GM19468 (cell line): Measurements from ENCODE around the gene ZFAND3.
"Not testable (repeated sequence)": the region's sequence is repeated elsewhere in the genome, so short reads cannot be mapped to it uniquely, and the experiment has no call there.

ENCODE experiments used
- ATAC-seq: cut with Tn5 transposase; IDR thresholded peaks from one replicate; pipeline ENCODE4 v1.9.1; 2021; ENCODE audit warnings: mild to moderate bottlenecking, moderate library complexity, moderate number of reproducible peaks; ENCODE audit not compliant: unreplicated experiment; ENCODE audit errors: extremely low read depth

The ZFAND3 gene

DNA sequence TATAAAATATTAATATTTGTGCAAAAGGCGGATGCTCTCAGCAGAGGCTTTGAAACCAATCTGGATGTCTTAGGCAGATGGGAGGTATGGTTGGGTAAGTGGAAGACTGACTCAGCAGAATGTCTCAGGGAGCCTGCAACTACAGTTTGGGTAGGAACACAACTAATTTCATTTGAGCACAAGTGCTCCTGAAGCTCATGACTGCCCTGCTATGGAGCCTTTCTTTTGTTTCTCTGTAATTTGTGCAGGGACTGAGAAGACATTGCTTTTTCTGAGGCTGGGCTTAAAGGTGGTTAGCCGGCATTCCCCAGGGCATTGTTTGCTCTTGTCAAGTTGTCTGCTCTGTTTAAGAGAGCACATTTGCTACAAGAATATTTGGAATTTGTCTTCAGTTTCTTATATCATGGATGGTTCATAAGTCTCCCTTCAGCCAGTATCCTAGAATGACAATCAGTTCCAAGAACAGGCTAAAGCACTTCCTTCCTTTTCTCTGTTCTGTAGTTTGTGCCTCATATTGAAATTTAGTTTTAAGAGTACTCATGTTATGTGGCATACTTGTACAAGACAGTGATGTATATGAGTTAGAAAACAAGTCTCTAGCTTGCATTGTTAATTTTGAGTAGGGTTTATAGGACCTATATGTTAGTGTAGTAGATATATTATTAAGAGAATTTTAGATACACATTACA lies 208.3 kb downstream of the ZFAND3 start:
- ATAC-seq: no peak

DNA sequence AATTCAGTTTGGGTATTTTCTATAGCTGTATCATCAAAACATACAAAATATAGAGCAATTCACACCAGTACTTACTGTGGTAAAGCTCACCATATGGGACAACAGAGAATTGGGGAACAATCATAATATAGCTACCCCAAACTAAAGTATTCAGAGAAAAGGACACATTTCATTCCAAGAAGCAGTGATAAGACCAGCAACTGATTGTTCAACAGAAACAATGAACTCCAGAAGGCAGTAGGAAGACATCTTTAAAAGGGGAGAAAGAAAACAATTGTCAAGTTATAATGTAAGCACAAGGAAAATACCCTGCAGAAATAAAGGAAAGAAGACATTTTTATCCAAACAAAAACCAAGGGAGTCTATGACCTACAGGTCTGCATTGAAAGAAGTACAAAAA lies 210.9 kb downstream of the ZFAND3 start:
- no peak for ATAC-seq

DNA sequence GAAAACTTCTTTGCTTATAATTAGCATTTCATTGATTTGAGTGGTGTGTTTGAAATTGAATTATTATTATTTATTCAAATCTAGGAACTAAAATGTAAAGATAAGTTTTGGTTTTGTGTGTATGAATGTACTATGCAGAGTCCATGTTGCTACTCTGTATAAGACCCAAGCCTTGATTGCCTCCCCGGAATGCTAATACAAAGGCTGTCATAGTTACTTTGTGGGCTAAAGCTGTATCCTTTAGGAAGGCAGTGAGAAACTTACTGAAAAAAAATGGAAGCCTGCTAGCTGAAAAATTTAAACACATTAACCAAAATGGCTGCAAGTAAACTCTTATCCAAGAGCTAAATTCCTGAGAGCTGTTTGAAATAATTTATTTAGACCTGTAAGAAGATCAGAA lies 213.3 kb downstream of the ZFAND3 start:
- ATAC-seq: no peak

DNA sequence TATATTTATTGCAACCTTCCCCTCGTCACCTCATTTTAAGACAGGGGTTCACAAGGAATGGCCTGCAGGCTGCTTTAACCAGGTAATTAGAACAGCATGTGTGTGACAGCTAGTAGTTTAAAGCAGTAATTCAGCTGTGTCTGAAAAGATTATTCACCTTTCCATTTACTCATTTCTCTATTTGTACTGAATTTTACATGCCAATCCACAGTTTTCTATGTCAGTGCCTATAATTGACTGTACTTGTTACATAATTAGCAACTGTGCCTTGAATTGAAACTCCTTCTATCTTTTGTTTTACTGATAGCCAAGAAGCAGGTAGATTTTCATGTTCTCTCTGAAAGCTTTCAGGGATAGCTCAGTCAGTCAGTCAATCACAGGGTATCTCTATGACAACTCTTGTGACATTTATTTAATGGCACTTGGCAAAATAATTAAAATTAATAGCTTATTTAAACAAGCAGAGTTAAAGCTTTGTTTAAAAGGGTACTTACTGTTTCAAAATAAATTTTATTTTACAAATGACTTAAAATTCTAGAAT lies 214.0 kb downstream of the ZFAND3 start:
- no peak for ATAC-seq

DNA sequence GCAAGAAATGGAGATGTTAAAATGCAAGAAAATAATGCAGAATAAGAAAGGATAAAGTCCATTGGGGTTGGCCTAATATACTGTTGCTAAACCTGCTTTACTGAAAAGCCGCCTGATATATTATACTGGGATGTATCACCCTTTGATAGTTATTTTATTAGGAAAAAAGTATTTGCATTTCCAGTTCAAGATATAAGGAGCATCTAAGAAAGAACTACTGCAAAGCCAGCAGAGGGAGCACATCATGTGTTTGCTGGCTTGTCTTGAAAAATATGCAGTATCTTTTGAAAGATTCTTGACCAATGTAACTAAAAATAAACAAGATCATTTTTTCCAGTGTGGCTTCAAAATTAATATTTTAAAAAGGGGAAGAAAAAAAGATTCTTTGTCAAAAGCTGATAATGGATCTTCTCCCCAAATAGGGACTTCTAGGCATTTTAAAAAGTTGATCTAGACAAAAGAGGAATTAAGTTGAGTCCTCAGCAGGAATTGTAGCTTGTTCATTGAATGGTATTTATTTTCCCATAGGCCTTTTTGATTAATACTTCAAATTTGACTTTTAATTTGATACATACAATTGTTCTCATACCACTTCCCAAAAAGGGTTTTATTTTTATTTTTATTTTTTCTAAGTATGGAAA lies 214.9 kb downstream of the ZFAND3 start:
- no peak for ATAC-seq

DNA sequence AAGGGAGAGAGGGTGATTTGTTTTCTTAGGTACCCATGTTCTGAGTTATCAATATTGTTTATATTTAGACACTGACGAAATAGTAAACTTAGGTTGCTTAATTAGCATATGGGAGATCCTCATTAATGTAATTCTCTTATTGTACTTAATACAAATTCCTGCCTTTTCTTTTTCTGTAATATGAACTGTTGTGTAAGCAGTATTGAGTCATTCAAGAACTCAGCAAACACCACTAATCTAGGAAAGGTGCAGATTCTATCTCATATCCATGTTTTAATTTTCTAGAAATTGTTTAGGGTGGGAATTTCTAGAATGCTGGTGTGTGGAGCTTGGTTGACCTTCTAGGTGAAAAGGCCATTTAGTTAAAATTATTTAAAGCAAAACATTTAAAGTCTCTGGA lies 216.0 kb downstream of the ZFAND3 start:
- ATAC-seq: no peak

DNA sequence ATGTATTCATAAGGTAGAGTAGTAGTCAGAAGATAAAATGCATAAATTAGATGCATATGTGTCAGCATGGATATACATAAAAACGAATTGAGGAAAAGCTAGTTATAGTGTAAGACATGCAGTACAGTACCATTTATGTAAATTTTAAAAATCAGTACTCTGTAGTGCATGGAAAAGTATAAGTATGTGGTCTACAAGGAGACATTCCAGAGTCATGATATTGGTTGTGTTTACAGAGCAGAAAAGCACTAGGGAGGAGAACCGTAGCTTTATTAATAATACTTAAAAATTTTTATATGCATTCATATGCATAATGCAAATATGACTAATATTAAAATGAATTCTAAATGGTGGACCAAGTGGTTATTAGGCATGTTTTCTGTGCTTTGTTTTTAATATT lies 220.0 kb downstream of the ZFAND3 start:
- no peak for ATAC-seq

DNA sequence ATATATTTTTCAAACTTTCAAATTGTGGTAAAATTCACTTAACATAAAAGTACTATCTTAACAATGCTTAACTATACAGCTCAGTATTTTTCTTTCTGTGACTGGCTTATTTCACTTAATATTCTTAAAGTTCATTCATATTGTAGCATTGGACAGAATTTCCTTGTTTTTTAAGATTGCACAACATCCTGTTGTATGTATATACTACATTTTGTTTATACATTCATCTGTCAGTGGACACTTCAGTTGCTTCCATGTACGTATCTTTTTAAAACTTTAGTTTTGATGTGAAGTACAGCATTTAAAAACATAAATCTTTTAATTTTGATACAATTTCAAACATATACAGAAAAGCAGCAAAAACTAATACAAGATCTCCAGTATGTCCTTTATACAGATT lies 220.7 kb downstream of the ZFAND3 start:
- ATAC-seq: no peak

DNA sequence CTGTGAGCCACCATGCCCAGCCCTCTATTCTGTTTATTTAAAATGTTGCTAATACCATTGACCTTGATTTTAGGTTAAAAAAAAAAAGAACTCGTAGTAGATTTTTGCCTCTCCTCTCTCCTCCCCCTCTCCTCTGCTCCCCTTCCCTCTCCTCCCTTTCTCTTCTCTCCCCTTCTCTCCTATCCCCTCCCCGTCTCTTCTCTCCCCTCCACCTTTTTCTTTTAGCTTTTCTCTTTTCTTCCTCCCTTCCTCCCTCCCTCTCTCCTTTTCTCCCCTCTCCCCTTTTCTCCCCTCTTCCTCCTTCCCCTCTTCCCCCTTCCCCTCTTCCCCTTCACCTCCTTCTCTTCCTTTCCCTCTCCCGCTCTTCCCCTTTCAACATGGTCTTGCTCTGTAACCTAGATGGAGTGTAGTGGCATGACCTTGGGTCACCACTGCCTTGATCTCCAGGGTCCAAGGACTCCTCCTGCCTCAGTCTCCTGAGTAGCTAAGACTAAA lies 223.8 kb downstream of the ZFAND3 start:
- ATAC-seq: no peak

DNA sequence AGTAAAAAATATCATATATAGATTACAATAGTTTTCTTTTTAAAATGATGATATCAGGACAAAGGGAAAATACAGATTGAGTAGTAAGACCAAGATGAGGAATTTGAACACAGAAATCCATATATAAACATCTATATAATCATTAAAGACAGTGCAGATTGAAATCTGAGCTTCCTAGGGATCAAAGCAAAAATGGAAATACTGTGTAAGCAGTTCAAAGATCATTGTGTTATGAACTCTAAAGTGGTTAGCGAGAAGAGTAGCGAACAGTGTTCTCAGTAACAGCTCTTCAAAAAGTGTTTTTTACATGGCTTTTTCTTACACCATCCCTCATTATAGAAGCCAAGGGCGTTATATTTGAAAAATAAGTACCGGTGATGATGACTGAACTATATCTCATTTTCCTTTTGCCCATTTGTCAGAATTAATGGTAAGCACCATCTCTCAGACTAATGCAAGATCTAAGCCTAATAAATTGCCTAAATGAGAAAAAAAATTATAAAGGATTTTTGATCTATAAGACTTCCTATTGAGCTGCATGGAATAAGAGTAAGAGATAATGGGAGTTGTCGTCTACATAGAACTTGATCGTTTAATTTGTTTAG lies 226.3 kb downstream of the ZFAND3 start:
- ATAC-seq: no peak

DNA sequence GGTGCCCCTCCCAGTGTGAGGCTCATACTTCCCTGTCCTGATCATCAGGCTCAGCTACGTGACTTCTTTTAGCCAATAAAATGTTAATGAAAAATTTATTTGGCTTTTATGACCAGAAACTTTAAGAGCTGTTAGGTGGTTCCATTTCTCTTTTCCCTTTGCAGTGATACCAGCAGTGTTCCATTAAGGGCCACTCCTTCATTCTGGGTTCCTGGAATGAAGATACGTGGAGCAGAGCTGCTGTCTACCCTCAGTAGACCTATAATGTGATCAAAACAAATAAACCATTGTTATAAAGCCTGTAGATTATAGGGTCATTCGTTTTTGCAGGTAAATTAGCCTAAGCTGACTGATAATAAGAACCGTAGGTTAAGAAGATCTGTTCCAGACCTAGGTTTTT lies 228.0 kb downstream of the ZFAND3 start:
- no peak for ATAC-seq

DNA sequence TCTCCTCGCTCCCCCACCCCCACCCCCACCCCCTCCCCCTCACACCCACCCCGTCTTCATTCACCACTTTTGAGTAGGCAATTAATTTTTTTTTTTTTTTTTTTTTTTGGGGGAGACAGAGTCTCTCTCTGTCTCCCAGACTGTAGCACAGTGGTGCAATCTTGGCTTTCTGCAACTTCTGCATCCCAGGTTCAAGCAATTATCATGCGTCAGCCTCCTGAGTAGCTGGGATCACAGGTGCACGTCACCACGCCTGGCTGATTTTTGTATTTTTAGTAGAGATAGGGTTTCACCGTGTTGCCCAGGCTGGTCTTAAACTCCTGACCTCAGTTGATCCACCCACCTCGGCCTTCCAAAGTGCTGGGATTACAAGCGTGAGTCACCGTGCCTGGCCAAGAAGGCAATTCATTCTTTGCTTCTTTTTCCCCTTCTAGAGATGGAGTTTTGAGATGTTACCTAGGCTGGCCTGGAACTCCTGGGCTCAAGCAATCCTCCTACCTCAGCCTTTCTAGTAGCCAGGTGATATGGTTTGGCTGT lies 230.4 kb downstream of the ZFAND3 start:
- not testable (repeated sequence) for ATAC-seq

DNA sequence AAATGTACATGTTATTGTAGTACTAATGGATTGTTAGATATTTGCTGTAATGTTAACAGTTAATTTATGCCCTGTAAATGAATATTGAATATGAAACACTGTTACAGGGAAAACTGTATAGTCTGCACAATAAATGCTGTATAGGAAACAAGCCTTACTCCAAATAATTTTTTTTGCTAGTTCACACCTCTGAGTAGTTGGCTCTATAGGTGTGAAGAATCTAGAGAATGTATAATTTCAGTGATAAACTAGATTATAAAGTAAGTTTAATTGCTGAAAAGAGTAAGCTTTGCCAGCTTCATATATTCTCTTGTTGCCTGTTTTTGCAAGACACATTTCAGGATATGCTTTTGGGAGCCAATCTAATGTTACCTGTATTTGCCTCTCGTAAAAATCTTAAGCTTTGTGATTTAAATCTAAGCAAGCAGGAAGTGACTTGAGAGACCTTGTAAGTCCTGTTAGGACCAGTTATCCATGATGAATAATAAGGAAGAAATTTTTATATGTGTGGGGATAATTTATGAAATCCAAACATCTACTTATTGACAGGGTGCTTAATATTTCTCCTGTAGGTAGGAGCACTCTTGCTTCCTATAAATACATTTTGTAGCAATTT lies 232.4 kb downstream of the ZFAND3 start:
- ATAC-seq: no peak

DNA sequence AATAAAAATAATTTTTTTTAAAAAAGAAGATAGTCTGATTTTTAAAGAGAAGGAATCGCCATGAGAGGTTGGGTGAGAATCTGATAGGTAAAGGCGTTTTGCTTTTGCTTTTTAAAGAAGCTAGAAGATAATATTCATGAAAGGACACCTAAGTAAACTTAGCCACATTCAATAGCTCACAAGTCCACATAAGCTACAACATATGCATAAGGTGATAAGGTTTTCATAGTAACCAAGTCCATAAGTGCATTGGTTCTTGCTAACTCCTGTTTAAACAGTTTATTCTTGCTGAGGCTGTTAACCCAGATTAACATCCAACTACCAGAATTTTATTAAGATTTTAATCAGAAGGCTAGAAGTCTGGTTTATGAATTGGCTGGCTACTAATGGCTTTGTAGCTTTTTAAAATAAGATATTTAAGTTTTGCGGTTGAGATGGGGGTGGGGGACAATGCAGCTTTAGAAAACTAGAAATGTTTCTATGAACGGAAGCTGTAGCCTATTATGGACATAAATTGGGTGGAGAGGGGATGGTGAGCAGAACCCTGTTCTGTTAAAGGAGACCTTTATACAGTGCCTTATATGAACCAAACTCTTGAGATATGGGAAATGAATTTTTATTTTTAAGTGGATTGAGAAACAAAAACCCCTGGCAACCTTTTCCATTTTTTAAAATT lies 235.1 kb downstream of the ZFAND3 start:
- no peak for ATAC-seq

DNA sequence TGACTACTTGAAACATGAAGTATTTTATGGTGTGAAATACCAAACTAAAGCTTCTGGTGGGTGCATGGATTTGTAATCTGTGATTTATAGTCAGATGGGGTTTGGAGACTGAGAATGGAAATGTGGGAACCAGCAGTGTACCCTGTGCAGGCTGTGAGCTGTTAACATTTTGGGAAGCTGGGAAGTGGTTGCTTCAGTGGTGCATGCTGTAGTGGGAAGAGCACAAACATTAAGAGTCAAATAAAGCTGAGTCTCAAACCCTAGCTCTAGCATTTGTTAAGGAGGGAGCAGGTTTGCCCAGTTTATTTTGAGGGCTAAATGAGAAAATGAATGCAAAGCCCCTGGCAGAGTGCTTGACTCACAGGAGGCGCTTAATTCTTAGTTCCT lies 235.7 kb downstream of the ZFAND3 start:
- ATAC-seq: no peak

DNA sequence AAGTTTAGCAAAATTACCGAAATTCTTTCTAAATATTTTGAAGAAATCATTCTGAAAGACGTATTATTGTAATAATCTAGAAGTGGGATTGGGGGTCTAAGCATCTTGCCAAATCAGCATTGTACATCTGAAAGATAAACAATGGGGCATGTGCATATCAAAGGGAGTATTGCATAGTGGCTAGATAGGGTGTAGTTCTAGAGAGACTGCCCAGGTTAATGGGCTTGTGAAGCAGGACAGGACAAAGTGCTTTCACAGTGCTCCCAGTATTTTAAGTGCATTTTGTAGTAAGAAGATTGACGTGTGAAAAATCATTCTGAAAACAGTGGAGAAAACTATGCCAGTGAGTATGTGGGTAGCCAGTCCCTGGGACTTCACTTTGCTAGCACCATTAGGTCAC lies 236.8 kb downstream of the ZFAND3 start:
- ATAC-seq: no peak

DNA sequence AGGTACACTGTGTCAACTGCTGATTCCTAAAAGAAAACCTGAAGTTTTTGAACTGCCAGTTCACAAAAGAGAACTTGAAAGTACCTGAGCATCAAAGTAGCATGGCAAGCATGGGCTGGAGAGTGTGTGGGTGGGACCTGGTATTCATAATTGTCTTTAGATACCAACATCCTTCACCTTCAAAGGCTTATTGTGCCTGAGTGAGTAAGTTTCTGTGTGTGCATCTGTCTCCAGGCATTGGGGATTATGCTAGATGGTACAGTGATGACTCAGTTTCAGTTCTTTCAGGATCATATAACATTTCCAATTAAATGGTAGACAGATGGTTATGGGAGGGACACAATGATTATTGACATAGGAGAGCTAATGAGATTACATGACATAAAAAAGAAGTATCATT lies 238.5 kb downstream of the ZFAND3 start:
- no peak for ATAC-seq

DNA sequence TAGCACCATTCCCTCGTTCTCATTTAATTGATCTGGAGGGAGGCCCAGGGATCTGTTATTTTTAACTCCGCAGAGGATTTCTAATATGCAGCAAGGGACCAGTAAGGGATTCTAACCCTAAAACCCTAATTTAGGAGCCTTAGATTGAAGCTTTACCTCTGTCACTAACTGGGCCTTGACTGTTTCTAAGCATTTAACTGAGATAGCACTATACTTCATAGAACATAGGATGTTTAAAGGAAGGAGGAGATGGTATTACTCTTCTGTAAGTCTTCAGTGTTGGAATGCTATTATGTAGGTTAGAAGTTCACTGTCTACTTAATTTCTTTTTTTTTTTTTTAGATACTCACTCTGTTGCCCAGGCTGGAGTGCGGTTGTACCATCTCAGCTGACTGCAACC lies 242.5 kb downstream of the ZFAND3 start:
- no peak for ATAC-seq

DNA sequence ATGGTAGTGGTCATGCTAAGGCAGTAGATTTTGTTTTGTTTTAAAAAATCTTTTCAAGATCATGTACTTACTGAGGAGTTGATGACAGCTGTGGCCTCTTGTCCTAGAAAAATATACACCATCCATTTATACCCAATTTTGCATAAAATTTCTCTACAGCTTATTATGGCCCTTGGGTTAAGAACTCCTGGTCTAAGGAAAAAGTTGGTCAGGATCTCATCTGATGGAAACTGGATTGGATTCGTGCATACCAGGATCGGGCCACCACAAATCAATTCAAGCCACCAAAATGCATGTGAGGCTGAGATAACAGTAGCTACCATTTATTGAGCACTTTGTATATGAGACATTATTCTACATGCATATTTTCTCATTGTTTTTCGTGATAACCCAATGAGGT lies 244.4 kb downstream of the ZFAND3 start:
- no peak for ATAC-seq

DNA sequence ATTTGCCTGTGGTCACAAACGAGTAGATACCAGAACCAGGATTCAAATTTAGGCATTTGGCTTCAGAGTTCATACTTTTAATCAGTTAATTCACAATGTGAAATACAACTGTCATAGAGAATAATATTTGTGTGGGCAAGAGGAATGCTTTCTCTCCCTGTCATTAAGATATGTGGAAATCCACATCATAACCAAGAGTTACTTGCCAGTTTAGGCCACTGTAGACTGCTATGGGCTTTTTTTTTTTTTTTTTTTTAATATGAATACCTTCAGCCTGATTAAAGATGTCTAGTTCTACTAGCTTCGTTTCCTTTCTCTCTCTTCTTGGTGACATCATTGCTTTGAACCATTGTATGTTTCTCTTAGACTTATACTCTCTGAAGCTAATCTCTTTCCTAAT lies 244.9 kb downstream of the ZFAND3 start:
- no peak for ATAC-seq
